Neural progenitor cell (in vitro differentiated cells): ENCODE results near the gene OR10G6. TPM values are rescaled to one million over a fixed set of nuclear protein-coding genes. Genes with fewer than 3 reads are reported as not detected.

ENCODE experiments used
- DNase-seq: peaks from one replicate; pipeline ENCODE4 v3.0.0-alpha.2; 2016; ENCODE audit warnings: low spot score
- H2AFZ ChIP-seq: fragments of 200-600 bp; sonication (generic); replicated peaks from 2 replicates; pipeline ENCODE4 v1.6.1; 2016; ENCODE audit warnings: antibody characterized with exemption
- H3F3A ChIP-seq: fragments of 200-600 bp; sonication (generic); 2 replicates; pipeline ENCODE4 v1.6.1; 2016; ENCODE audit warnings: antibody characterized with exemption, low read depth
- H3K27ac ChIP-seq: fragments of 200-600 bp; sonication (generic); 2 replicates; pipeline ENCODE4 v1.5.1; 2016; ENCODE audit warnings: mild to moderate bottlenecking
- H3K27me3 ChIP-seq: fragments of 200-600 bp; sonication (generic); 2 replicates; pipeline ENCODE4 v1.6.1; 2016; ENCODE audit warnings: mild to moderate bottlenecking, moderate library complexity
- H3K36me3 ChIP-seq: fragments of 200-600 bp; sonication (generic); 2 replicates; pipeline ENCODE4 v1.5.1; 2016
- H3K4me1 ChIP-seq: fragments of 200-600 bp; sonication (generic); 2 replicates; pipeline ENCODE4 v1.6.1; 2016; ENCODE audit warnings: mixed run types
- H3K4me2 ChIP-seq: fragments of 200-600 bp; sonication (generic); 2 replicates; pipeline ENCODE4 v1.6.1; 2016
- H3K4me3 ChIP-seq: fragments of 200-600 bp; sonication (generic); 2 replicates; pipeline ENCODE4 v1.5.1; 2016
- H3K79me2 ChIP-seq: fragments of 200-600 bp; sonication (generic); 2 replicates; pipeline ENCODE4 v1.6.1; 2016; ENCODE audit warnings: low read depth
- H3K9ac ChIP-seq: fragments of 200-600 bp; sonication (generic); 2 replicates; pipeline ENCODE4 v1.6.1; 2016
- H3K9me3 ChIP-seq: fragments of 200-600 bp; sonication (generic); 2 replicates; pipeline ENCODE4 v1.5.1; 2016; ENCODE audit warnings: low read depth
- H4K20me1 ChIP-seq: fragments of 200-600 bp; sonication (generic); 2 replicates; pipeline ENCODE4 v1.6.1; 2016; ENCODE audit warnings: low read depth
- H3K27ac Mint-ChIP-seq: 3 replicates; pipeline ENCODE4 v1.8.0; 2021; ENCODE audit warnings: mixed read lengths
- H3K27me3 Mint-ChIP-seq: 2 replicates; pipeline ENCODE4 v1.8.0; 2022; ENCODE audit warnings: low read depth, mild to moderate bottlenecking, inconsistent platforms, moderate library complexity, mixed read lengths; ENCODE audit not compliant: insufficient read depth
- H3K36me3 Mint-ChIP-seq: 3 replicates; pipeline ENCODE4 v1.8.0; 2021; ENCODE audit warnings: mixed read lengths
- H3K4me1 Mint-ChIP-seq: 3 replicates; pipeline ENCODE4 v1.8.0; 2021; ENCODE audit warnings: mixed read lengths
- H3K4me3 Mint-ChIP-seq: 3 replicates; pipeline ENCODE4 v1.8.0; 2021; ENCODE audit warnings: mild to moderate bottlenecking, moderate library complexity, mixed read lengths
- H3K9me3 Mint-ChIP-seq: 3 replicates; pipeline ENCODE4 v1.8.0; 2020; ENCODE audit warnings: mixed read lengths
- CTCF ChIP-seq: fragments of 200-600 bp; sonication (generic); IDR thresholded peaks from 2 replicates; pipeline ENCODE4 v1.5.1; 2017; ENCODE audit warnings: antibody characterized with exemption, mild to moderate bottlenecking
- EZH2 ChIP-seq: fragments of 200-600 bp; sonication (generic); IDR thresholded peaks from 2 replicates; pipeline ENCODE4 v1.6.1; 2017; ENCODE audit warnings: antibody characterized with exemption, mild to moderate bottlenecking, moderate library complexity
- EZH2phosphoT487 ChIP-seq: fragments of 200-600 bp; sonication (generic); IDR thresholded peaks from 2 replicates; pipeline ENCODE4 v1.6.1; 2017; ENCODE audit warnings: antibody characterized with exemption
- total RNA-seq: library from RNA; depleted of rRNA; stranded (reverse); fragments of >200 nt; gene quantifications from 2 replicates; pipeline ENCODE4 v1.2.3, GENCODE V29; 2015; ENCODE audit warnings: low replicate concordance

OR10G6 gene
- total RNA-seq, 1 donor from 2014 or later = not detected

- Mint-ChIP-seq H3K4me1 (no peaks in the 10 kb centered on the region), H3K36me3 (no peaks in the 10 kb centered on the region), H3K27me3 (no peaks in the 10 kb centered on the region), H3K9me3 (no peaks in the 10 kb centered on the region), H3K4me3 (no peak within 1 kb of the TSS), H3K27ac (no peak within 1 kb of the TSS)
- Histone ChIP-seq H3K9ac (no peak within 1 kb of the TSS), H3K4me3 (no peak within 1 kb of the TSS), H3K4me1 (no peaks in the 10 kb centered on the region), H3F3A (no peaks in the 10 kb centered on the region), H3K36me3 (no peaks in the 10 kb centered on the region), H3K27me3 (no peaks in the 10 kb centered on the region), H3K9me3 (no peaks in the 10 kb centered on the region), H3K4me2 (no peak within 1 kb of the TSS), H4K20me1 (no peaks in the 10 kb centered on the region), H3K79me2 (no peaks in the 10 kb centered on the region), H3K27ac (no peak within 1 kb of the TSS), H2AFZ (no peak within 1 kb of the TSS)
- no peak for TF ChIP-seq EZH2
- no peak for TF ChIP-seq CTCF
- no peak for TF ChIP-seq EZH2phosphoT487
- no peak for DNase-seq
Measured at GRCh38 chr11:124012697-124013096, 17.7 kb upstream of the OR10G6 start, which contains the start of gene OR10G4. Gene OR10G4 (plus strand): TSS chr11:124012997. CDS start chr11:124015575, 2,578 bp downstream.

DNA sequence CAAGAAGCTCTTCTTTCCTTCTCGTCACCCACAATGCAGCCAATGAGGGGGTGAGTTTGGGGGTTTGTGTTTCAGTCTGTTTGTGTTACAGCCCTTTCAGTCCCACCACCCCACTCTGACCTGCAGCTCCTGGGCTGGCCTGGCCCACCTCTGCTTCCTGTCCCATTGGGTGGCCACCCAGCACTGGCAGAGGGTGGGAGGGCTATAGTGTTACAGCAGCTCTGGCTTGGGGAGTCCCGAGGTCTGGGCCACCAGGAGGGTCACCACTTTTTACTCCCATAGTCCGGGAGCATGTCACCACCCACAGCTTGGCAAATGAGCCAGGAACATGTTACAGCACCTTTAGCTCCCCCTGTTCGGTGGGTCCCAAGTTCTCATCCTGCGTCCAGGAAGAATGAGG, 15.7 kb downstream of the OR10G6 start:
- no peak overlapping the region for H3K4me3 ChIP-seq
- H3K4me2 ChIP-seq = no peak overlapping the region
- no peaks in the 10 kb centered on the region for H3K79me2 ChIP-seq
- peaks cover 5% of the 10 kb centered on the region for H3K4me1 Mint-ChIP-seq
- H3K36me3 ChIP-seq = no peaks in the 10 kb centered on the region
- no peak for DNase-seq
- no peaks in the 10 kb centered on the region for H3K36me3 Mint-ChIP-seq
- H3K9ac ChIP-seq = no peak overlapping the region
- peaks cover 20% of the 10 kb centered on the region for H3K4me1 ChIP-seq
- peaks cover 3% of the 10 kb centered on the region for H3K27me3 Mint-ChIP-seq
- no peak overlapping the region for H3K27ac Mint-ChIP-seq
- peaks cover 3% of the 10 kb centered on the region for H3K9me3 Mint-ChIP-seq
- H4K20me1 ChIP-seq = no peaks in the 10 kb centered on the region
- TF ChIP-seq EZH2phosphoT487 (no peak), CTCF (no peak), EZH2 (no peak)
- no peaks in the 10 kb centered on the region for H3K27me3 ChIP-seq
- peaks cover 7% of the 10 kb centered on the region for H3F3A ChIP-seq
- H2AFZ ChIP-seq = no peak overlapping the region
- H3K9me3 ChIP-seq = peaks cover 5% of the 10 kb centered on the region
- no peak overlapping the region for H3K27ac ChIP-seq
- no peak overlapping the region for H3K4me3 Mint-ChIP-seq

GRCh38 chr11:123977731-123978347, 17.1 kb downstream of the OR10G6 start, which contains the start of gene OR10S1:
Gene OR10S1 (minus strand): TSS chr11:123977781. CDS start chr11:123977664, 117 bp downstream.
- DNase-seq = no peak
- H3K27me3 ChIP-seq = no peaks in the 10 kb centered on the region
- no peaks in the 10 kb centered on the region for H3K36me3 Mint-ChIP-seq

More at GRCh38 chr11:123977731-123978347, 17.1 kb downstream of the OR10G6 start, which contains the start of gene OR10S1:
- H3K36me3 ChIP-seq = no peaks in the 10 kb centered on the region
- H2AFZ ChIP-seq = no peak within 1 kb of the TSS
- no peak within 1 kb of the TSS for H3K27ac Mint-ChIP-seq
- no peak within 1 kb of the TSS for H3K4me3 Mint-ChIP-seq
- H3K4me1 Mint-ChIP-seq = peaks cover 5% of the 10 kb centered on the region
- H3K27ac ChIP-seq = no peak within 1 kb of the TSS
- H4K20me1 ChIP-seq = no peaks in the 10 kb centered on the region
- H3K4me2 ChIP-seq = no peak within 1 kb of the TSS
- peaks cover 20% of the 10 kb centered on the region for H3K4me1 ChIP-seq
- no peaks in the 10 kb centered on the region for H3K79me2 ChIP-seq
- no peak within 1 kb of the TSS for H3K4me3 ChIP-seq
- TF ChIP-seq EZH2phosphoT487 = no peak
- no peak for TF ChIP-seq CTCF
- TF ChIP-seq EZH2 = no peak
- H3K9me3 ChIP-seq = peaks cover 5% of the 10 kb centered on the region
- peaks cover 3% of the 10 kb centered on the region for H3K9me3 Mint-ChIP-seq
- peaks cover 5% of the 10 kb centered on the region for H3K27me3 Mint-ChIP-seq
- peaks cover 7% of the 10 kb centered on the region for H3F3A ChIP-seq
- no peak within 1 kb of the TSS for H3K9ac ChIP-seq
